CD8-positive, alpha-beta memory T cell (primary cell): Measurements from ENCODE around the gene ATAD3C. TPM values are rescaled to one million over a fixed set of nuclear protein-coding genes. Genes with fewer than 3 reads are reported as not detected.
"Not testable (repeated sequence)": the region's sequence is repeated elsewhere in the genome, so short reads cannot be mapped to it uniquely, and the experiment has no call there.

ENCODE experiments used
- CTCF ChIA-PET: fragments of 350-600 bp; sonication (Branson Sonifier 250); formaldehyde crosslinking; loops from one replicate; lab custom pipeline; 2021; ENCODE audit warnings: antibody characterized with exemption; lab: Charles Lee
- POLR2A ChIA-PET: fragments of 350-600 bp; sonication (Branson Sonifier 250); formaldehyde crosslinking; loops from one replicate; lab custom pipeline; 2021; ENCODE audit warnings: antibody characterized with exemption; lab: Charles Lee
- DNase-seq, 5 donors: peaks; one replicate each; pipeline versions ENCODE4 v3.0.0 to v3.0.0-alpha.2; 2020 to 2022; ENCODE audit warnings: mixed read lengths in 1 of 5
- H3K27ac ChIP-seq: one replicate; pipeline ENCODE4 v1.7.0; 2013; ENCODE audit warnings: low read depth, mild to moderate bottlenecking, low read length, moderate library complexity
- H3K27me3 ChIP-seq: 2 replicates; pipeline ENCODE4 v1.7.0; 2013; ENCODE audit warnings: low read length, mild to moderate bottlenecking; ENCODE audit not compliant: insufficient read depth, poor library complexity, severe bottlenecking
- H3K36me3 ChIP-seq: 2 replicates; pipeline ENCODE4 v1.7.0; 2013; ENCODE audit warnings: mild to moderate bottlenecking, low read length, moderate library complexity; ENCODE audit not compliant: insufficient read depth
- H3K4me1 ChIP-seq: 2 replicates; pipeline ENCODE4 v1.7.0; 2013; ENCODE audit warnings: mild to moderate bottlenecking, low read length, moderate library complexity; ENCODE audit not compliant: insufficient read depth
- H3K4me3 ChIP-seq: 2 replicates; pipeline ENCODE4 v1.7.0; 2013; ENCODE audit warnings: mild to moderate bottlenecking, low read length
- H3K9me3 ChIP-seq: 2 replicates; pipeline ENCODE4 v1.7.0; 2013; ENCODE audit warnings: mild to moderate bottlenecking, low read length
- H3K27ac Mint-ChIP-seq, 8 donors: one replicate each; pipeline ENCODE4 v1.8.0; 2020 to 2021; ENCODE audit warnings: mixed read lengths in 8 of 8, mild to moderate bottlenecking in 6 of 8, inconsistent platforms in 3 of 8, moderate library complexity in 3 of 8
- H3K27me3 Mint-ChIP-seq, 2 donors: one replicate each; pipeline ENCODE4 v1.8.0; 2020 to 2021; ENCODE audit warnings: mixed read lengths in 2 of 2, mild to moderate bottlenecking in 1 of 2, moderate library complexity in 1 of 2
- H3K36me3 Mint-ChIP-seq, 3 donors: one replicate each; pipeline ENCODE4 v1.8.0; 2020 to 2021; ENCODE audit warnings: mixed read lengths in 3 of 3, inconsistent platforms in 1 of 3, mild to moderate bottlenecking in 1 of 3
- H3K4me1 Mint-ChIP-seq, 3 donors: one replicate each; pipeline ENCODE4 v1.8.0; 2020 to 2021; ENCODE audit warnings: mixed read lengths in 3 of 3, inconsistent platforms in 1 of 3, mild to moderate bottlenecking in 1 of 3
- H3K4me3 Mint-ChIP-seq, 7 donors: one replicate each; pipeline ENCODE4 v1.8.0; 2020 to 2021; ENCODE audit warnings: mixed read lengths in 7 of 7, mild to moderate bottlenecking in 6 of 7, moderate library complexity in 4 of 7, inconsistent platforms in 2 of 7
- H3K9me3 Mint-ChIP-seq, 5 donors: one replicate each; pipeline ENCODE4 v1.8.0; 2020 to 2022; ENCODE audit warnings: mixed read lengths in 5 of 5, mild to moderate bottlenecking in 3 of 5, moderate library complexity in 2 of 5, inconsistent platforms in 1 of 5
- polyA plus RNA-seq: library from polyadenylated mRNA; unstranded; fragments of 300-500 nt; fragmentation: Illumina TruSeq; gene quantifications from one replicate; pipeline ENCODE4 v1.2.3, GENCODE V29; 2021
- total RNA-seq, 2 experiments: library from RNA; stranded (reverse); gene quantifications; one replicate each; pipeline ENCODE4 v1.2.3, GENCODE V29; 2021

ATAD3C gene
- total and polyA plus RNA-seq, 3 experiments from 2014 or later, result 0.53 to 4.3 (median 1.9) TPM

- DNase-seq, POLR2A ChIA-PET: not testable (repeated sequence)
Observed at GRCh38 chr1:1452365-1452739, 2.9 kb downstream of the ATAD3C start.

GRCh38 chr1:1452882-1453281 lies 3.4 kb downstream of the ATAD3C start:
- Histone ChIP-seq H3K27ac (no peak overlapping the region), H3K27me3 (no peaks in the 10 kb centered on the region), H3K4me3 (no peak overlapping the region), H3K4me1 (no peaks in the 10 kb centered on the region), H3K9me3 (no peaks in the 10 kb centered on the region), H3K36me3 (no peaks in the 10 kb centered on the region)
- no peaks in the 10 kb centered on the region for H3K36me3 Mint-ChIP-seq
- no peak overlapping the region for H3K27ac Mint-ChIP-seq
- ChIA-PET POLR2A (no interaction called here), CTCF (no interaction called here)
- H3K4me3 Mint-ChIP-seq, result no peak overlapping the region
- H3K9me3 Mint-ChIP-seq, result no peaks in the 10 kb centered on the region
- DNase-seq, result no peak
- no peaks in the 10 kb centered on the region for H3K4me1 Mint-ChIP-seq
- no peaks in the 10 kb centered on the region for H3K27me3 Mint-ChIP-seq

More at GRCh38 chr1:1452365-1452739, 2.9 kb downstream of the ATAD3C start:
- H3K9me3 Mint-ChIP-seq, H3K4me1 Mint-ChIP-seq, H3K4me3 Mint-ChIP-seq, H3K9me3 ChIP-seq, H3K4me1 ChIP-seq, H3K27ac ChIP-seq, CTCF ChIA-PET, H3K36me3 ChIP-seq, H3K4me3 ChIP-seq, H3K27ac Mint-ChIP-seq, H3K27me3 Mint-ChIP-seq, H3K36me3 Mint-ChIP-seq, H3K27me3 ChIP-seq: not testable (repeated sequence)

DNA sequence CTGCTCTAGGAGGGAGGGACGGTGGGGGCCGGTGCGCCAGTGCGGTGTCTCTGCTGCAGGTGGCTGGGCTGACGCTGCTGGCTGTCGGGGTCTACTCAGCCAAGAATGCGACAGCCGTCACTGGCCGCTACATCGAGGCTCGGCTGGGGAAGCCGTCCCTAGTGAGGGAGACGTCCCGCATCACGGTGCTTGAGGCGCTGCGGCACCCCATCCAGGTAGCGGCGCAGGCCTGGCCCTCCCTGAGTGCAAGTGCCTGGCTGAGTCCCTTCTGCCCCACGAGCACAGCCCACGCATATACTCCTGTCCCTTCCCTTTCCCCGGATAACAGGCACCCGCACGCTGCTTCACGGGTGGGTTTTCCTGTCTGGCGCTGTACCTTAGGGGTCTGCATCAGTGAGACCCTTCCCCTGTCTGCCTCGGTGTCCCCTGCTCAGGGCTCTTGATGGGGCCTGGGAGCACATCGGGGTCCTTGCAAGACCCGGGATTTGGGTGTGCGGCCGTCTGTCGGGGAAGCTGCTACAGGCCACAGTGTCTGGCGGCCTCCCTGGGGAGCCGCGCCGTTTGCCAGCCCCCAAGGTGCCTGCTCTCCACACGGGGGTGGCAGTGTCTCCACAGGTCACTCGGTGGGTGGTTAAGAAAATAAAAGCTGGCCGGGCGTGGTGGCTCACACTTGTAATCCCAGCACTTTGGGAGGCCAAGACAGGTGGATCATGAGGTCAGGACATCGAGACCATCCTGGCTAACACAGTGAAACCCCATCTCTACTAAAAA lies 5.0 kb downstream of the ATAD3C start:
- H3K4me1 Mint-ChIP-seq, H3K36me3 Mint-ChIP-seq, H3K27me3 Mint-ChIP-seq, DNase-seq, H3K9me3 ChIP-seq, H3K4me3 ChIP-seq, CTCF ChIA-PET, H3K27me3 ChIP-seq, H3K36me3 ChIP-seq, H3K4me1 ChIP-seq, H3K4me3 Mint-ChIP-seq, H3K27ac Mint-ChIP-seq, POLR2A ChIA-PET, H3K27ac ChIP-seq, H3K9me3 Mint-ChIP-seq: not testable (repeated sequence)

GRCh38 chr1:1455366-1455884 lies 5.9 kb downstream of the ATAD3C start:
- Histone ChIP-seq H3K27ac (no peak overlapping the region), H3K27me3 (no peaks in the 10 kb centered on the region), H3K4me3 (no peak overlapping the region), H3K36me3 (no peaks in the 10 kb centered on the region), H3K4me1 (no peaks in the 10 kb centered on the region), H3K9me3 (no peaks in the 10 kb centered on the region)
- POLR2A ChIA-PET, result no interaction called here
- H3K27ac Mint-ChIP-seq, result no peak overlapping the region
- H3K4me3 Mint-ChIP-seq, result no peak overlapping the region
- CTCF ChIA-PET, result no interaction called here
- no peaks in the 10 kb centered on the region for H3K27me3 Mint-ChIP-seq
- no peaks in the 10 kb centered on the region for H3K9me3 Mint-ChIP-seq
- DNase-seq, result no peak
- no peaks in the 10 kb centered on the region for H3K36me3 Mint-ChIP-seq
- no peaks in the 10 kb centered on the region for H3K4me1 Mint-ChIP-seq

DNA sequence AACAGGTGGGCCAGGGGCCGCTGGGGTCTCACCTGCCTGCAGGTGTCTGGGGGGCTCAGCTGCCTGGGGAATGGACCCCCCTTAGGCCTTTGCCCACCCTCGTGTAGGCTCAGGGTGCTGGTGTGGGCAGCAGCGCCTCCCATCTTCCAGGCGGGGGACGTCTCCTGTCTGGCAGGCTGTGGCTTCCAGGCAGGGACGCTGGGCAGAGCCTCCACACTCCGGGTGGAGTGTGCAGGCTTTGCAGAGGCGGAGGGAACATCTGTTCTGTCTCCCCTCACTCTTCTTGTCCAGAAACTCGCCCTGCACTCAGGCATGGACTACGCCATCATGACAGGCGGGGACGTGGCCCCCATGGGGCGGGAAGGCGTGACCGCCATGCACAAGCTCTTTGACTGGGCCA lies 6.4 kb downstream of the ATAD3C start:
- H3K27me3 ChIP-seq, H3K27ac ChIP-seq, H3K4me1 Mint-ChIP-seq, H3K4me3 Mint-ChIP-seq, DNase-seq, H3K27ac Mint-ChIP-seq, H3K36me3 ChIP-seq, H3K4me3 ChIP-seq, CTCF ChIA-PET, H3K4me1 ChIP-seq, POLR2A ChIA-PET, H3K9me3 Mint-ChIP-seq, H3K36me3 Mint-ChIP-seq, H3K9me3 ChIP-seq, H3K27me3 Mint-ChIP-seq: not testable (repeated sequence)

GRCh38 chr1:1456683-1457255 lies 7.3 kb downstream of the ATAD3C start:
- H3K4me3 Mint-ChIP-seq, H3K36me3 ChIP-seq, POLR2A ChIA-PET, H3K4me3 ChIP-seq, H3K9me3 Mint-ChIP-seq, H3K27me3 ChIP-seq, H3K27ac ChIP-seq, H3K27me3 Mint-ChIP-seq, DNase-seq, H3K9me3 ChIP-seq, H3K4me1 ChIP-seq, H3K27ac Mint-ChIP-seq, H3K36me3 Mint-ChIP-seq, H3K4me1 Mint-ChIP-seq: not testable (repeated sequence)
- CTCF ChIA-PET, result interaction anchor here (1.7 kb wide), 1 partner anchor 16 kb away, joined by 8 read pairs; no protein-coding TSS in a partner anchor

DNA sequence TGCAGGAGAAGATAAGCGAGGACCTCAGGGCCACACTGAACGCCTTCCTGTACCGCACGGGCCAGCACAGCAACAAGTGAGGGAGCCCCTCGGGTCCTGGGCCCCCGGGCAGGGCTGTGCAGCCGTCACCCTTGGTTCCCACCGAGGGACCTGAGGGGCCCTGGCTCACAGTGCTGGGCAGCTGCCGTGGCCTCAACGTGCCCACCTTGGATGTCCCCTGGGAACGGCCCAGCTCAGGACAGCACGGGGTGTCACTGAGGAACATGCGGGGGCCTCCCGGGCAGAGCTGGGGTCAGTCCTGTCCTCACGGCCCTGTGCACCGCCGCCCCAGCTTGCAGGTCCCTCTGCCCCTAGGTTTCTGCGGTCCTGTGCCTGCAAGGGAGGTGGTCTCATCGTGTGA lies 9.7 kb downstream of the ATAD3C start:
- CTCF ChIA-PET, H3K4me1 ChIP-seq, H3K27ac ChIP-seq, H3K36me3 Mint-ChIP-seq, POLR2A ChIA-PET, H3K4me3 Mint-ChIP-seq, H3K4me3 ChIP-seq, H3K4me1 Mint-ChIP-seq, H3K9me3 ChIP-seq, H3K36me3 ChIP-seq, H3K27ac Mint-ChIP-seq, DNase-seq, H3K27me3 ChIP-seq, H3K9me3 Mint-ChIP-seq, H3K27me3 Mint-ChIP-seq: not testable (repeated sequence)

GRCh38 chr1:1459711-1460110 lies 10.2 kb downstream of the ATAD3C start:
- CTCF ChIA-PET, result not testable (repeated sequence)

More at GRCh38 chr1:1459711-1460110, 10.2 kb downstream of the ATAD3C start:
- H3K4me3 Mint-ChIP-seq, H3K4me1 ChIP-seq, H3K4me3 ChIP-seq, H3K27ac Mint-ChIP-seq, DNase-seq, H3K27me3 Mint-ChIP-seq, H3K9me3 Mint-ChIP-seq, H3K4me1 Mint-ChIP-seq, H3K36me3 Mint-ChIP-seq, H3K36me3 ChIP-seq, H3K27me3 ChIP-seq, H3K27ac ChIP-seq, POLR2A ChIA-PET, H3K9me3 ChIP-seq: not testable (repeated sequence)
